Mesenchymal stem cell (in vitro differentiated cells and primary cell): ENCODE measurements around the gene RAE1.

Experiments
- DNase-seq: peaks from one replicate; pipeline ENCODE4 v3.0.0-alpha.2; 2013
- H2AFZ ChIP-seq: one replicate; pipeline ENCODE4 v1.6.1; 2013; ENCODE audit warnings: low read depth, mild to moderate bottlenecking, control low read depth, inconsistent platforms, low read length, moderate library complexity
- H2AK5ac ChIP-seq: 2 replicates; pipeline ENCODE4 v1.6.1; 2013; ENCODE audit warnings: low read length, moderate library complexity, mild to moderate bottlenecking, inconsistent platforms; ENCODE audit not compliant: severe bottlenecking
- H2BK120ac ChIP-seq: one replicate; pipeline ENCODE4 v1.6.1; 2013; ENCODE audit warnings: low read depth, mild to moderate bottlenecking, inconsistent platforms, low read length, moderate library complexity
- H2BK12ac ChIP-seq, 2 experiments: one replicate each; pipeline ENCODE4 v1.6.1; 2013; ENCODE audit warnings: inconsistent platforms in 2 of 2, low read length in 2 of 2, mild to moderate bottlenecking in 2 of 2, moderate library complexity in 2 of 2, control low read depth in 1 of 2
- H2BK15ac ChIP-seq: one replicate; pipeline ENCODE4 v1.6.1; 2013; ENCODE audit warnings: mild to moderate bottlenecking, low read depth, inconsistent platforms; ENCODE audit not compliant: poor library complexity, severe bottlenecking
- H2BK5ac ChIP-seq: 2 replicates; pipeline ENCODE4 v1.6.1; 2013; ENCODE audit warnings: low read depth, mild to moderate bottlenecking, low read length, control low read depth, inconsistent platforms; ENCODE audit not compliant: poor library complexity, severe bottlenecking
- H3K14ac ChIP-seq, 2 experiments: one replicate each; pipeline ENCODE4 v1.6.1; 2013; ENCODE audit warnings: inconsistent platforms in 2 of 2, low read length in 2 of 2, control low read depth in 1 of 2, mild to moderate bottlenecking in 1 of 2, moderate library complexity in 1 of 2
- H3K18ac ChIP-seq, 2 experiments: one replicate each; pipeline ENCODE4 v1.6.1; 2013; ENCODE audit warnings: inconsistent platforms in 2 of 2, low read length in 2 of 2, control low read depth in 1 of 2, low read depth in 1 of 2, mild to moderate bottlenecking in 1 of 2
- H3K23ac ChIP-seq, 2 experiments: one replicate each; pipeline ENCODE4 v1.6.1; 2013; ENCODE audit warnings: inconsistent platforms in 2 of 2, low read length in 2 of 2, mild to moderate bottlenecking in 2 of 2, moderate library complexity in 2 of 2, control low read depth in 1 of 2
- H3K27ac ChIP-seq: 2 replicates; pipeline ENCODE4 v1.5.1; 2013; ENCODE audit warnings: mild to moderate bottlenecking, moderate library complexity, low read length, control low read depth, inconsistent platforms; ENCODE audit not compliant: poor library complexity, severe bottlenecking
- H3K27me3 ChIP-seq, 2 experiments: 2 replicates each; pipeline versions ENCODE4 v1.6.1 to v1.7.0; 2013; ENCODE audit warnings: low read length in 2 of 2, mild to moderate bottlenecking in 2 of 2, moderate library complexity in 2 of 2, control low read depth in 1 of 2, inconsistent platforms in 1 of 2; ENCODE audit not compliant: control insufficient read depth in 1 of 2, insufficient read depth in 1 of 2
- H3K36me3 ChIP-seq, 2 experiments: 2 replicates each; pipeline versions ENCODE4 v1.6.1 to v1.7.0; 2013; ENCODE audit warnings: low read length in 2 of 2, control low read depth in 1 of 2, inconsistent platforms in 1 of 2, low read depth in 1 of 2, mild to moderate bottlenecking in 1 of 2; ENCODE audit not compliant: insufficient read depth in 2 of 2, control insufficient read depth in 1 of 2
- H3K4ac ChIP-seq, 2 experiments: one replicate each; pipeline ENCODE4 v1.6.1; 2013; ENCODE audit warnings: inconsistent platforms in 2 of 2, low read length in 2 of 2, mild to moderate bottlenecking in 2 of 2, moderate library complexity in 2 of 2, control low read depth in 1 of 2, low read depth in 1 of 2
- H3K4me1 ChIP-seq: 2 replicates; pipeline ENCODE4 v1.6.1; 2013; ENCODE audit warnings: low read depth, low read length, control low read depth; ENCODE audit not compliant: control insufficient read depth, insufficient read depth
- H3K4me2 ChIP-seq: 2 replicates; pipeline ENCODE4 v1.6.1; 2013; ENCODE audit warnings: low read length, mild to moderate bottlenecking, inconsistent platforms; ENCODE audit not compliant: poor library complexity, severe bottlenecking
- H3K4me3 ChIP-seq, 2 experiments: 2 replicates each; pipeline versions ENCODE4 v1.5.1 to v1.7.0; 2013; ENCODE audit warnings: low read length in 2 of 2, mild to moderate bottlenecking in 2 of 2, control low read depth in 1 of 2, low read depth in 1 of 2; ENCODE audit not compliant: insufficient read depth in 1 of 2
- H3K79me1 ChIP-seq: replicated peaks from 2 replicates; pipeline ENCODE4 v1.6.1; 2013; ENCODE audit warnings: mild to moderate bottlenecking, control low read depth, low read length, inconsistent platforms; ENCODE audit not compliant: poor library complexity, severe bottlenecking
- H3K9ac ChIP-seq: 2 replicates; pipeline ENCODE4 v1.7.0; 2013; ENCODE audit warnings: mild to moderate bottlenecking, low read length, moderate library complexity
- H3K9me3 ChIP-seq: 2 replicates; pipeline ENCODE4 v1.7.0; 2013; ENCODE audit warnings: mild to moderate bottlenecking, low read length; ENCODE audit not compliant: control insufficient read depth
- H4K8ac ChIP-seq: one replicate; pipeline ENCODE4 v1.6.1; 2013; ENCODE audit warnings: inconsistent platforms, mild to moderate bottlenecking, low read length, moderate library complexity
- H4K91ac ChIP-seq: one replicate; pipeline ENCODE4 v1.6.1; 2013; ENCODE audit warnings: mild to moderate bottlenecking, low read length, inconsistent platforms
- WGBS: methylation state at CpG from one replicate; pipeline ENCODE4 v1.1.7; 2013; ENCODE audit warnings: mixed read lengths; 5-methylcytosine and 5-hydroxymethylcytosine counted together

Gene RAE1

GRCh38 chr20:57322476-57322875, 28.6 kb upstream of the RAE1 start:
- Histone ChIP-seq H3K79me1 (no peaks in the 10 kb centered on the region), H4K8ac (no peak overlapping the region), H2BK12ac (no peak overlapping the region), H2AFZ (no peak overlapping the region), H2BK15ac (no peak overlapping the region), H3K18ac (no peak overlapping the region), H3K14ac (no peak overlapping the region), H2BK120ac (no peak overlapping the region), H3K4ac (no peak overlapping the region), H2AK5ac (no peak overlapping the region), H3K9ac (no peak overlapping the region), H3K23ac (no peak overlapping the region), H4K91ac (no peak overlapping the region), H3K9me3 (no peaks in the 10 kb centered on the region), H2BK5ac (no peak overlapping the region), H3K4me3 (no peak overlapping the region), H3K4me1 (peaks cover 4% of the 10 kb centered on the region), H3K36me3 (no peaks in the 10 kb centered on the region), H3K27ac (no peak overlapping the region), H3K27me3 (peaks cover 63 to 65% of the 10 kb centered on the region in 2 experiments), H3K4me2 (no peak overlapping the region)
- no peak for DNase-seq
- 40% methylated on average over 1 of the region's 2 CpGs for WGBS

GRCh38 chr20:57323034-57323433, 28.0 kb upstream of the RAE1 start:
- Histone ChIP-seq H3K27ac (no peak overlapping the region), H3K36me3 (no peaks in the 10 kb centered on the region), H3K23ac (no peak overlapping the region), H3K18ac (no peak overlapping the region), H2BK5ac (no peak overlapping the region), H2AFZ (no peak overlapping the region), H2AK5ac (no peak overlapping the region), H4K91ac (no peak overlapping the region), H3K79me1 (no peaks in the 10 kb centered on the region), H3K4me3 (no peak overlapping the region), H2BK15ac (no peak overlapping the region), H3K14ac (no peak overlapping the region), H3K4me1 (peaks cover 4% of the 10 kb centered on the region), H3K9me3 (no peaks in the 10 kb centered on the region), H3K4ac (no peak overlapping the region), H4K8ac (no peak overlapping the region), H2BK120ac (no peak overlapping the region), H3K27me3 (peaks cover 61 to 67% of the 10 kb centered on the region in 2 experiments), H3K9ac (peak overlapping the region; percentile 11), H2BK12ac (no peak overlapping the region), H3K4me2 (no peak overlapping the region)
- WGBS: 2% methylated on average over 4 of the region's 6 CpGs
- DNase-seq: peak; percentile 8

- Histone ChIP-seq H2AK5ac (no peak overlapping the region), H2BK120ac (no peak overlapping the region), H4K8ac (no peak overlapping the region), H2AFZ (no peak overlapping the region), H2BK12ac (no peak overlapping the region), H3K79me1 (no peaks in the 10 kb centered on the region), H3K4me3 (no peak overlapping the region), H3K4ac (no peak overlapping the region), H3K14ac (no peak overlapping the region), H3K23ac (no peak overlapping the region), H3K36me3 (no peaks in the 10 kb centered on the region), H3K27me3 (peaks cover 43 to 55% of the 10 kb centered on the region in 2 experiments), H2BK15ac (no peak overlapping the region), H3K18ac (no peak overlapping the region), H3K4me2 (no peak overlapping the region), H3K9ac (no peak overlapping the region), H4K91ac (no peak overlapping the region), H3K9me3 (no peaks in the 10 kb centered on the region), H3K4me1 (peaks cover 5% of the 10 kb centered on the region), H3K27ac (no peak overlapping the region), H2BK5ac (no peak overlapping the region)
- no peak for DNase-seq
- 79% methylated on average over 8 of the region's 12 CpGs for WGBS
Observed at GRCh38 chr20:57325632-57326356, 25.3 kb upstream of the RAE1 start.

- Histone ChIP-seq H3K4me2 (no peak overlapping the region), H3K4me1 (peaks cover 5% of the 10 kb centered on the region), H3K4ac (no peak overlapping the region), H4K8ac (no peak overlapping the region), H2AK5ac (no peak overlapping the region), H3K9me3 (no peaks in the 10 kb centered on the region), H2BK12ac (no peak overlapping the region), H2BK5ac (no peak overlapping the region), H4K91ac (no peak overlapping the region), H2BK120ac (no peak overlapping the region), H3K27me3 (peaks cover 32 to 51% of the 10 kb centered on the region in 2 experiments), H3K9ac (no peak overlapping the region), H3K79me1 (no peaks in the 10 kb centered on the region), H3K27ac (no peak overlapping the region), H2AFZ (no peak overlapping the region), H2BK15ac (no peak overlapping the region), H3K4me3 (no peak overlapping the region), H3K36me3 (no peaks in the 10 kb centered on the region), H3K23ac (no peak overlapping the region), H3K18ac (no peak overlapping the region), H3K14ac (no peak overlapping the region)
- no peak for DNase-seq
- WGBS: 54% methylated on average over 8 of the region's 8 CpGs
Observed at GRCh38 chr20:57326667-57327455, 24.2 kb upstream of the RAE1 start.
